Skeletal muscle cell (primary cell): ENCODE measurements around the gene SLC4A7.
A peak's percentile ranks its signal among the peaks of the same experiment; 100 is the strongest.
"Not testable (repeated sequence)": the region's sequence is repeated elsewhere in the genome, so short reads cannot be mapped to it uniquely, and the experiment has no call there.

Source experiments
- DNase-seq: peaks from one replicate; pipeline ENCODE4 v3.0.0-alpha.2; 2010; ENCODE audit warnings: low read depth
- H3K4me3 ChIP-seq: 2 replicates; pipeline ENCODE4 v1.5.1; 2011; ENCODE audit warnings: low read depth, mild to moderate bottlenecking, control low read depth, low read length, moderate library complexity

Gene SLC4A7

GRCh38 chr3:27484015-27484844, at the start of gene SLC4A7:
TSS of gene SLC4A7 (minus strand) at chr3:27484384. CDS start at chr3:27484126, 258 bp downstream.
- DNase-seq = peak; percentile 86
- peak within 1 kb of the TSS; percentile 90 for H3K4me3 ChIP-seq

DNA sequence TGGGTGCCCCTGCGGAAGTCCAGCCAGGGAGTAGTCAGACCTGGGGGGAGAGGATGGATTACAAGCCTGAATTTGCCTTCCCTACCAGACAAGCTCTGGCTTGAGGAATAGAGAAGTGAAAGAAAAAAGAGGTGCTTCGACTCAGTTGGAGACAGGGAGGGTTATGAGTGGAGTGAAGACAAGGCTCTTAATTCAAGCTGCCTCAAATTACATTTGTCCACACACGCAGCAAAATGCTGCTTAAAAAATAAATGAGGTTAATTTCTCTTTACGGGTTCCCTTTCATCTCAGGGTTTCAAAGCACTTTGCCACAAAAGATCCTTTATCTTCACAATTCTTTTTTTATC, 49.0 kb upstream of the SLC4A7 start:
- no peak overlapping the region for H3K4me3 ChIP-seq
- no peak for DNase-seq

- DNase-seq = no peak
- H3K4me3 ChIP-seq = no peak overlapping the region
These were observed 48.5 kb upstream of the SLC4A7 start for GRCh38 chr3:27532426-27533260.

- H3K4me3 ChIP-seq, DNase-seq: not testable (repeated sequence)
These were observed 47.1 kb upstream of the SLC4A7 start for GRCh38 chr3:27531193-27531751.

DNA sequence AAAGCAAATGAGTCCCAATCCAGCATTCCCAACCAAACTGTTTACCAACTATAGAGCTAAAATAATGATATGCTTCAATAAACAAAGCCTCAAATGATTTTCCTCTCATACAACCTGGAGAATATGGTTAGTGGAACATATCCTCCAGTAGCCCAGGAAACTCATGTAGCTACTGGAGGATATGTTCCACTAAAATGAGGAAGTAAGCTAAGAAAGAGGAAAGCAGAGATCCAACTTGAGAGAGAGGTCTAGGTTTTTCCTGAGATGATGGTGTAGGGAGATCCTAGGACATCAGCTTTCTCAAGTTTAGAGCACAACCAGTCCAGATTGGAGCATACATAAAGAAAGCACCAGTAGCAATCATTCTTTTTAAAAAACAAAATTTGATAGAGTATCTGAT, 44.6 kb upstream of the SLC4A7 start:
- no peak for DNase-seq
- H3K4me3 ChIP-seq = no peak overlapping the region

DNA sequence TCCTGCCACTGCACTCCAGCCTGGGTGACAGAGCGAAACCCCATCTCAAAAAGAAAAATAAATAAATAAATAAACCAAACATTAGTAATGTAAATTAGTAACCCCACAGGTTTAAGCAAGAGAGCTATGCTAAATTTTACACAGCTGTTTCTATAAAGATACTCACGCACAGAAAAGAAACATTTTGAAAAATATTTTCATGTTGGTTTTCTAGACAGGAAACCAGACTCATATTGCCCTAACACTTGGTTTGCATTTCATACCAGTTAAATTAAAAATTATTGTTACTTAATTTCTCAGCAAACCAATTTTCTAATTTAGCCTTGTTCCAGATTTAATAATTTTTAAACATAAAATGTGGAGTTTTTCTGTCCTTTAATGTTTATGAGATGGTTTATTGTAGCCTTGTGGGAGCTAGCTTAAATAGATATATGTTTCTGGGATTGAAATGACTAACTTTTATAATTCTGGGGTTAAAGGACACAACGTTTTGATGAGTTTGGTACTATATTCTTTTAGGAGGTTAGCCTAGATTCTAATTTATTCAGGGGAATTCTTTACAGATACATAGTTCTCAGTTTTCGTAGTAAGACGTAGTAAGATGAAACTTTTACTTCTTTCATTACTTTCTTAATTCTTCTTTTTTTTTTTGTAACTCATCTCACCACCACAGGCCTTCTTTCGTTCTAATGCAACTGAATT, 42.6 kb upstream of the SLC4A7 start:
- no peak for DNase-seq
- H3K4me3 ChIP-seq = no peak overlapping the region

- no peak for DNase-seq
- no peak overlapping the region for H3K4me3 ChIP-seq
These were observed 37.7 kb upstream of the SLC4A7 start for GRCh38 chr3:27521872-27522265.

DNA sequence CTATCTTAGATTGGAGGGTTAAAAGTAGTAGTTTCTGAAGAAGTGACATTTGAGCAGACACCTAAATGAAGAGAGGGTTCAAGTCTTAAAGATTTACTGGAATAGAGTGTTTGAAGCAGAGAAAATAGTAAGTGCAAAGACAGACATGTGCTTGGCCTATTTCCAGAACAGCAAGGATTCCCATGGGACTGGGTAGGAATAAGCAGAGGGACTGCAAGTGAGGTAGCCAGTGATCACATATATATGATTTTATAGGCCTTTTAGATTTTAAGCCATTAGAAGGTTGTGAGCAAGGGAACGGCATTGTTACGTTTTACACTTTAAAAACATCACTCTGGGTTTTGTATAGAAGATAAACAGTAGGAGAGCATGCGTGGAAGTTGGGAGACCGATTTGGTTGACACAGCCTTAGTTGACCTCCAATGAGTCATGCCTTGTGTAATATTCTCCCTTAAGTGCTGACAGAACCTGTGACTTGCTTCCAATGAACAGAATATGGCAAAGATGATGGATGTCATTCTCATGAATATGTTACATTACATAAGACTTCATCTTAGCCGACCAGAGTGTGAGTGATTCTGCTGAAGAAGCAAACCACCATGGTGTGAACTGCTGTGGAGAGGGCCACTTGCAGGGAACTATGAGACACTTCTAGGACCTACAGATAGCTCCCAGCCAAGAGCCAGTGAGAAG, 37.1 kb upstream of the SLC4A7 start:
- no peak overlapping the region for H3K4me3 ChIP-seq

GRCh38 chr3:27511724-27512422, 27.7 kb upstream of the SLC4A7 start:
- no peak overlapping the region for H3K4me3 ChIP-seq
- no peak for DNase-seq

More for the DNA sequence above, 37.1 kb upstream of the SLC4A7 start:
- DNase-seq = peak; percentile 91

- H3K4me3 ChIP-seq = no peak overlapping the region
- no peak for DNase-seq
These were observed 25.2 kb upstream of the SLC4A7 start for GRCh38 chr3:27509376-27509775.

- no peak overlapping the region for H3K4me3 ChIP-seq
- DNase-seq = no peak
These were observed 24.2 kb upstream of the SLC4A7 start for GRCh38 chr3:27508424-27508823.

DNA sequence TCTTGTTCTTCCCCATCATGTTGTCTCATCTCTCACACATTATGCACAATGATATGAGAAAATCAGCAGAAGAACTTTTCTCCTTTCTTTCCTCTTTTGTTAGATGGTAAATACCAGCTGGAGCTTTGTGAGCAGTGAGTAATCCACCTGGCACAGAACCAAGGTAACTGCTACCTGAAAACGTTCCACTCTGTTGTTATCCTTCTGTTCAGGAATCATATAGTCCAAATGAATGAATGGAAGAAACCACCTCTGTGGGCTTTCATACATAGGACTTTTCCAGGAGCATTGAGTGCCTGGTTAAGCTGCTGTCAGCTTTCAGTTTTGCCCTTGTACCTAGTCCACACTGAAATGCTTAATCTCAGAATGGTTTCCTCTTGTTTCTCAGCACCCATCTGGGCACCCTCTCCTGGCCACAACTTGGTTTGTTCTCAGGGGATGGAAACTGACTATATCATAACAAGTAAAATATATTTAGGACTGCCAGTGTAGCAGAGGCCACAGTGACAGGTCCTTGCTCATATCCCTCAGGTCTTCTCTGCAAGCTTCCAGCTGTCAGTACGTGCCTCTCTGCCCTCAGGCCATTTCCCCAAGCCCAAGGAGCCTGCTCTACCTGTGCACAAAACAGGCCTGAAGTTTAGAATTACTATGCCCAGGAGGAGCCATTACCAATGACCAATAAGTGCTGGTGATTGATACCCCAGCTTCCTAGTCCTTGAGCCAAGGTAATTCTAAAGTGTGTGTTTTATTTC, 23.5 kb upstream of the SLC4A7 start:
- H3K4me3 ChIP-seq = no peak overlapping the region
- no peak for DNase-seq

DNA sequence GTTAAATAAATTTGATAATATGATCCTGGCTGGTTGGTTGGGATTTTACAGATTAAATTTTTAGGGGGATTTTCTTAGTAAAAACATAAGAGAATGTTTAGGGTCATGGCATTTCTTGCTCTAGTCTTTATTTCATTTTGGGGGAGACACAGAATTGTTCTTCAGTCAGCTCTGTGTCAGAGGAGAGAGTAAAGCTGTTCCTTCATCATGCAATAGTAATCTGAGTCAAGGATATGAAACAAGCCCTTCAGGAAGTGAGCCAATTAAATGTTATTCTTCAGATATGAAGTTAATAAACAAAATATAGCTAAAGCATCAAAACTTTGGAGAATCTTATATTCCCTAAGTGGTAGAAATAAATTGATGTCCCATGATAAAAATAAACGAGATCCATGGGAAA, 22.9 kb upstream of the SLC4A7 start:
- H3K4me3 ChIP-seq = no peak overlapping the region

DNA sequence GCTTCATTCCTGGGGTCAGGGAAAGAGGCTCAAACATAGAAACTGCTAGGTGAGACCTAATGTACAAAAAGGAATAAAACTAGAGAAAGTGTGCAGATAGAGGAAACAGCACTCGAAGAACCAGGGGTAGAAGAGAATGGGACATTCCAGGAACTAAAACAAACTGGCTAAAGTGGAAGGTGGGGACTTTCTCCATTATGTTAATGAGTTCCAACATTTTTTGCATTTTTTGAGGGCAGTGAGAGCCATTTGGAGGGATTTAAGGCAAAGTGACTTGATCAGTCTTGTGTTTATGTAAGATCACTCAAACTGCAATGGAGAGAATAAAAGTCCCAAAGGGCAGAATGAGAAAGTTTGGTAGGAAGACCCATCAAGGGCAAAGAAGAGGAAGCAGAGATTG, 20.6 kb upstream of the SLC4A7 start:
- H3K4me3 ChIP-seq = no peak overlapping the region
- no peak for DNase-seq

More for the DNA sequence above, 22.9 kb upstream of the SLC4A7 start:
- no peak for DNase-seq

- no peak overlapping the region for H3K4me3 ChIP-seq
- peak; percentile 69 for DNase-seq
These were observed 19.3 kb upstream of the SLC4A7 start for GRCh38 chr3:27503526-27503925.

GRCh38 chr3:27501759-27502158, 17.6 kb upstream of the SLC4A7 start:
- no peak overlapping the region for H3K4me3 ChIP-seq
- no peak for DNase-seq

DNA sequence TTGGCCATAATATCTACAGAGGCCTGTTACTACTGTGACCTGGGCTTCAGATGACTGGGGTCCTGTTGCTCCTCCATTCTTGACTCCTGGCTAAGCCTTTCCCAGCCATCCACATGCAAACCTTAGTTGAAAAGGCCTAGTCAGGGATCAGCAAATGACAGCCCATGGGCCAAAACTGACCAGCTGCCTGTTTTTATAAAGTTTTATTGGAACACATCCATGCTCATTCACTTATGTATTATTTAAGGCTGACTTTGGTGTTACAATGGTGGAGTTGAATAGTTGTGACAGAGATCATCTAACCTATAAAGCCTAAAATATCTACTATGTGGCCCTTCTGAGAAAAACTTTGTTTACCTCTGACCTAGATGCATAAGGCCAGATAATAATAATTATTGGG, 16.8 kb upstream of the SLC4A7 start:
- H3K4me3 ChIP-seq = no peak overlapping the region

DNA sequence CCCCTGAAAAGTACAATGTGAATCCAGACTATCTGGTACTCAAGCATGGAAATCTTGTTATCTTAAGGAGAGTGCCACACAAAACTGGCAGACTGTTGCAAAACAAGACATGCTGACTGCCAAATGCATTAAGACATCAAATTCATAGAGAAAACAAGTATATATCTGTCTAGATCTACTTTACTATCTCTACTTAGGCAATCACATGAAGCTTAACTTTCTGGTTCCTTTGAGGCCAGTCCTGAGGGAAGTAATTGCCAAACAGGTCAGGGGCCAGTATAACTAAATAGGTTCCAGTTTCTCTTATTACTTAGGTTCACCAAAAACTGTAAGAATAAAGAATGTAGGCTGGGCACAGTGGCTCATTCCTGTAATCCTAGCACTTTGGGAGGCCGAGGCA, 15.9 kb upstream of the SLC4A7 start:
- DNase-seq = peak; percentile 31
- no peak overlapping the region for H3K4me3 ChIP-seq

More for the DNA sequence above, 16.8 kb upstream of the SLC4A7 start:
- no peak for DNase-seq
